Glutamatergic neuron (in vitro differentiated cells): Measurements from ENCODE around the gene SYNJ2. TPM values are rescaled to one million over a fixed set of nuclear protein-coding genes. Genes with fewer than 3 reads are reported as not detected.

Source experiments
- DNase-seq: peaks from one replicate; pipeline ENCODE4 v3.0.0; 2022
- H3K27ac Mint-ChIP-seq: one replicate; pipeline ENCODE4 v1.8.0; 2020; ENCODE audit warnings: mild to moderate bottlenecking, mixed read lengths, inconsistent platforms; ENCODE audit not compliant: unreplicated experiment
- H3K27me3 Mint-ChIP-seq: one replicate; pipeline ENCODE4 v1.8.0; 2020; ENCODE audit warnings: mild to moderate bottlenecking, moderate library complexity, mixed read lengths, inconsistent platforms; ENCODE audit not compliant: unreplicated experiment
- H3K36me3 Mint-ChIP-seq: one replicate; pipeline ENCODE4 v1.8.0; 2020; ENCODE audit warnings: mild to moderate bottlenecking, mixed read lengths, inconsistent platforms; ENCODE audit not compliant: unreplicated experiment
- H3K4me1 Mint-ChIP-seq: one replicate; pipeline ENCODE4 v1.8.0; 2020; ENCODE audit warnings: mild to moderate bottlenecking, low read depth, mixed read lengths, inconsistent platforms; ENCODE audit not compliant: unreplicated experiment
- H3K4me3 Mint-ChIP-seq: one replicate; pipeline ENCODE4 v1.8.0; 2020; ENCODE audit warnings: mild to moderate bottlenecking, mixed read lengths, inconsistent platforms; ENCODE audit not compliant: unreplicated experiment
- H3K9me3 Mint-ChIP-seq: one replicate; pipeline ENCODE4 v1.8.0; 2020; ENCODE audit warnings: mild to moderate bottlenecking, moderate library complexity, mixed read lengths, inconsistent platforms; ENCODE audit not compliant: unreplicated experiment
- total RNA-seq: library from RNA; stranded (reverse); fragmentation: NEBNext Ultra II Directional; extraction: Animal tissue kit (Norgen Biotek cat#: 25700); gene quantifications from one replicate; pipeline ENCODE4 v1.2.1, GENCODE V29; 2021; ENCODE audit not compliant: unreplicated experiment
- TF ChIP-seq, protein P1 (sequence below): fragments of 200-600 bp; sonication (generic); IDR thresholded peaks from one replicate; pipeline ENCODE4 v1.5.0; 2021; ENCODE audit not compliant: partially characterized antibody, unreplicated experiment

Gene SYNJ2
- total RNA-seq, 1 donor from 2014 or later = 2.4 TPM

DNA sequence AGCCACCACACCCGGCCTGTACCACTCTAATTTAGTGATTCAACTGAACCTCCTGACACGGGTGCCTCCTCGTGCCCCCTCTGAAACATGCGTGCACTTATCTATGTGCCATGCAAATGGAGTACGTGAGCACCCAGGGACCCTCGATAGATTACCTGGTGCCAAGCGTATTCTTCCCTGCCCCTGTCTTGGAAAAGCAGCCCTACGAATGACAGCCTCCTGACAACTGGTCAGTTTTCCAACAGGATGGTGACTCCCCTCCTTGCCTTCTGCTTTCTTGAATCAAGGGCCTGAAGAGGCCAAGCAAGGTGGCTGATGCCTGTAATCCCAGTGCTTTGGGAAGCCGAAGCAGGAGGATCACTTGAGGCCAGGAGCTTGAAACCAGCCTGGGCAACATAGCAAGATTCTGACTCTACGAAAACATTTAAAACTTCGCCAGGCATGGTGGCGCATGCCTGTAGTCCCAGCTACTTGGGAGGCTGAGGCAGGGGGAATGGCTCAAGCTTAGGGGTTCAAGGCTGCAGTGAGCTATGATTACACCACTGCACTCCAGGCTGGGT is 25.4 kb upstream of the SYNJ2 start:
- Mint-ChIP-seq H3K27ac (no peak overlapping the region), H3K4me1 (no peaks in the 10 kb centered on the region), H3K36me3 (peaks cover 28% of the 10 kb centered on the region), H3K27me3 (no peaks in the 10 kb centered on the region), H3K4me3 (no peak overlapping the region), H3K9me3 (peaks cover 7% of the 10 kb centered on the region)
- no peak for DNase-seq
- TF ChIP-seq, protein P1, sequence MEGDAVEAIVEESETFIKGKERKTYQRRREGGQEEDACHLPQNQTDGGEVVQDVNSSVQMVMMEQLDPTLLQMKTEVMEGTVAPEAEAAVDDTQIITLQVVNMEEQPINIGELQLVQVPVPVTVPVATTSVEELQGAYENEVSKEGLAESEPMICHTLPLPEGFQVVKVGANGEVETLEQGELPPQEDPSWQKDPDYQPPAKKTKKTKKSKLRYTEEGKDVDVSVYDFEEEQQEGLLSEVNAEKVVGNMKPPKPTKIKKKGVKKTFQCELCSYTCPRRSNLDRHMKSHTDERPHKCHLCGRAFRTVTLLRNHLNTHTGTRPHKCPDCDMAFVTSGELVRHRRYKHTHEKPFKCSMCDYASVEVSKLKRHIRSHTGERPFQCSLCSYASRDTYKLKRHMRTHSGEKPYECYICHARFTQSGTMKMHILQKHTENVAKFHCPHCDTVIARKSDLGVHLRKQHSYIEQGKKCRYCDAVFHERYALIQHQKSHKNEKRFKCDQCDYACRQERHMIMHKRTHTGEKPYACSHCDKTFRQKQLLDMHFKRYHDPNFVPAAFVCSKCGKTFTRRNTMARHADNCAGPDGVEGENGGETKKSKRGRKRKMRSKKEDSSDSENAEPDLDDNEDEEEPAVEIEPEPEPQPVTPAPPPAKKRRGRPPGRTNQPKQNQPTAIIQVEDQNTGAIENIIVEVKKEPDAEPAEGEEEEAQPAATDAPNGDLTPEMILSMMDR = no peak

DNA sequence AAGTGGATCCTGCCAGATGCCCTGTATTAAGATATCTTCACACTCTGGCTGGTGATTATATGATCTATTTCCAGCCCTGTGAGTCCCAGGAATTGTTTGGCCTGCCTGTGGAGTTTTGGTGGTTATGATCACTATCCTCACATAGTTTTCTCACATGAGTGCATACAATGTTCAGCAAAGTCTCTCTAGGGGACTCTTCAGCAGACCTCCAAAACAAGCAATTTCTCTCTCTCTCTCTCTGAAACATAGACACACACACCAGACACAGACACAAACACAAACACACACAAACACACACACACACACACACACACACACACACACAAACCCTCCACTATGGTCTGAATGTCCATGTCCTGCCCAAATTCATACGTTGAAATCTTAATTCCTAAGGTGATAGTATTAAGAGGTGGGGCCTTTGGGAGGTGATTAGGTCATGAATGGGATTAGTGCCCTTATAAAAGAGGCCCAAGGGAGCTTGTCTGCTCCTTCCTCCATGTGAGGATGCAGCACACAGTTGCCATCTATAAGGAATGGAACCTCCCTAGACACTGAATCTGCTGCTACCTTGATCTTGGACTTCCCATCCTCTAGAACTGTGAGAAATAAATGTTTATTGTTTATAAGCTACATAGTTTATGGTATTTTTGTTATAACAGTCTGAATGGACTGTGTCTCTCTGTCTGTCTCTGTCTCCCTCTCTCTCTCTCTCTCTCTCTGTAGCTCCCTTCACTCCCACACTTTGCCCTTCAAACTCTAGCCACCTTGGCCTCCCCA is 22.0 kb upstream of the SYNJ2 start:
- no peak for DNase-seq
- Mint-ChIP-seq H3K4me1 (no peaks in the 10 kb centered on the region), H3K36me3 (peaks cover 24% of the 10 kb centered on the region), H3K4me3 (no peak overlapping the region), H3K27me3 (no peaks in the 10 kb centered on the region), H3K9me3 (peaks cover 7% of the 10 kb centered on the region), H3K27ac (no peak overlapping the region)
- TF ChIP-seq, protein P1 = no peak

DNA sequence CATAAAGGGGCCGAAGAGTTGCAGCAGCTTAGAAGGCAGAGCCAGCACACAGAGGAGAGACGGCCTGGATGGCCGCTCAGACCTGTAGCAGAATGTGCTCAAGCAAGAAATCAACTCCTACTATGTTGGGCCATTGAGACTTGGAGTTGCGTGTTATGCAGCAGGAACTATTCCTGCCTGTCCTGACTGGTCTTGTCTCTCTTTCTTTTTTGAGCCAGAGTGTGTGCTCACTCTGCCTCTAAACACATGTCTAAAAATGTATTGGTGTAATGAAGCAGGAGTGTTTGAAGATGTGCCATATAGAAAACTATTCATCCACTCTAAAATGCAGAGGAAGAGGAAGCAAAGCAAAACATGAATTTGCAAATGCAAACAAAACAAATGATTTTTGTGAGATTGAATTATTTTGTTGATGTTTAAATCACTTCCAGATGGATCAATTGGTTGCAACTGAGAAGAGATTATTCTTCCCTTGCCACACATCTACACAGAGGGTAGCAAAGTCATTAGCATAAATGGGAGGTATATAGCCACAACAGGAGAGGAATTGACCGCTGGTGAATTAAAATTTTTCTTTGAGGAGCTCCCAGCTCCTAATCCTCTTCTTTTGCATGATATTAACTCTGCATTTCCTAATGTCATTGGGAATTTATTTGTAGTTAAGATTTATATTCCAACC is 20.4 kb upstream of the SYNJ2 start:
- Mint-ChIP-seq H3K4me1 (no peaks in the 10 kb centered on the region), H3K36me3 (peaks cover 24% of the 10 kb centered on the region), H3K27ac (no peak overlapping the region), H3K4me3 (no peak overlapping the region), H3K9me3 (peaks cover 8% of the 10 kb centered on the region), H3K27me3 (no peaks in the 10 kb centered on the region)
- DNase-seq = no peak
- TF ChIP-seq, protein P1 = no peak

DNA sequence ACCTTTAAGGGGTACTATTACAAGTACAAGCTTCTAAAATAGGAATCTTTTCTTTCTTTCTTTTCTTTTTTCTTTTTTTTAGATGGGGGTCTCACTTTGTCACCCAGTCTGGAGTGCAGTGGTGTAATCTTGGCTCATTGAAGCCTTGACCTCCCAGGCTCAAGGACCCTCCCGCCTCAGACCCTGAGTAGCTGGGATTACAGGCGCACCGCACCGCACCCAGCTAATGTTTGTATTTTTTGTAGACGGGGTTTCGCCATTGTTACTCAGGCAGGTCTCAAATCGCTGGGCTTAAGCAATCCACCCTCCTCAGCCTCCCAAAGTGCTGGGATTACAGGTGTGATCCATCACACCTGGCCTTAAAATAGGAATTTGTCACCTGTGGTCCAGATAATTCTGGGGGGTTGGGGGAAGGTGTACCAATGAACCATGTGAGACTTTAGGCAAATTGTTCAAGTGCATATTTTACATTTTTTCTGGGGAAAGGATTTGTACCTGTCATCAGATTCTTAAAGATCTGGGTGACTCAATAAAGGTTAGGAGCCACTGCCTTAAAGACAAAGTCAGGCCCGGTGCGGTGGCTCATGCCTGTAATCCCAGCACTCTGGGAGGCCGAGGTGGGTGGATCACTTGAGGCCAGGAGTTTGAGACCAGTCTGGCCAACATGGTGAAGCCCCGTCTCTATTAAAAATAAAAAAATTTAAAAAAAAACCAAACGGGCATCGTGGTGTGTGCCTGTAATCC is 19.7 kb upstream of the SYNJ2 start:
- DNase-seq = no peak
- no peaks in the 10 kb centered on the region for H3K27me3 Mint-ChIP-seq
- no peak overlapping the region for H3K4me3 Mint-ChIP-seq
- no peak overlapping the region for H3K27ac Mint-ChIP-seq
- H3K9me3 Mint-ChIP-seq = peaks cover 9% of the 10 kb centered on the region
- H3K36me3 Mint-ChIP-seq = peaks cover 22% of the 10 kb centered on the region
- TF ChIP-seq, protein P1 = no peak
- H3K4me1 Mint-ChIP-seq = no peaks in the 10 kb centered on the region
